CD4-positive, alpha-beta T cell treated with Interleukin-10 for 1 hour (primary cell): ENCODE measurements around the gene CMSS1.

ENCODE experiments used
- DNase-seq: peaks from one replicate; pipeline ENCODE4 v3.0.0-alpha.2; 2020

CMSS1 gene

GRCh38 chr3:99910752-99911290 is 93.2 kb downstream of the CMSS1 start:
- DNase-seq = no peak

- no peak for DNase-seq
Observed at GRCh38 chr3:99911433-99911832, 93.8 kb downstream of the CMSS1 start.

- no peak for DNase-seq
Observed at GRCh38 chr3:99915906-99916432, 98.3 kb downstream of the CMSS1 start.

GRCh38 chr3:99918715-99919114 is 101.1 kb downstream of the CMSS1 start:
- no peak for DNase-seq

- DNase-seq = no peak
Observed at GRCh38 chr3:99919694-99920093, 102.0 kb downstream of the CMSS1 start.

GRCh38 chr3:99920481-99921376 is 103.1 kb downstream of the CMSS1 start:
- no peak for DNase-seq

- DNase-seq = no peak
Observed at GRCh38 chr3:99921377-99921695, 103.7 kb downstream of the CMSS1 start.

GRCh38 chr3:99921986-99922385 is 104.3 kb downstream of the CMSS1 start:
- DNase-seq = no peak

- no peak for DNase-seq
Observed at GRCh38 chr3:99923873-99924272, 106.2 kb downstream of the CMSS1 start.

- no peak for DNase-seq
Observed at GRCh38 chr3:99925584-99926230, 108.0 kb downstream of the CMSS1 start.

GRCh38 chr3:99927671-99928457 is 110.2 kb downstream of the CMSS1 start:
- no peak for DNase-seq

- no peak for DNase-seq
Observed at GRCh38 chr3:99928771-99929744, 111.4 kb downstream of the CMSS1 start.

GRCh38 chr3:99929745-99930139 is 112.1 kb downstream of the CMSS1 start:
- DNase-seq = no peak

GRCh38 chr3:99931059-99931458 is 113.4 kb downstream of the CMSS1 start:
- no peak for DNase-seq

- no peak for DNase-seq
Observed at GRCh38 chr3:99933971-99934750, 116.5 kb downstream of the CMSS1 start.

GRCh38 chr3:99934975-99935797 is 117.5 kb downstream of the CMSS1 start:
- DNase-seq = no peak

GRCh38 chr3:99938270-99938911 is 120.7 kb downstream of the CMSS1 start:
- DNase-seq = no peak

GRCh38 chr3:99939876-99940275 is 122.2 kb downstream of the CMSS1 start:
- no peak for DNase-seq

- DNase-seq = no peak
Observed at GRCh38 chr3:99940350-99940749, 122.7 kb downstream of the CMSS1 start.

GRCh38 chr3:99941211-99941610 is 123.5 kb downstream of the CMSS1 start:
- no peak for DNase-seq
